CD4-positive, alpha-beta T cell (primary cell): ENCODE data around the gene MEGF10. TPM values are rescaled to one million over a fixed set of nuclear protein-coding genes. Genes with fewer than 3 reads are reported as not detected.

Experiments used
- ATAC-seq: fragments of 200-7000 bp; cut with Tn5 transposase; one replicate; pipeline ENCODE4 v1.10.0; 2022; ENCODE audit warnings: mild to moderate bottlenecking; ENCODE audit not compliant: poor library complexity
- CTCF ChIA-PET: fragments of 350-600 bp; sonication (Branson Sonifier 250); formaldehyde crosslinking; loops from one replicate; lab custom pipeline; 2021; ENCODE audit warnings: antibody characterized with exemption, inconsistent platforms; lab: Charles Lee
- POLR2A ChIA-PET: fragments of 350-600 bp; sonication (Branson Sonifier 250); formaldehyde crosslinking; loops from one replicate; lab custom pipeline; 2021; ENCODE audit warnings: antibody characterized with exemption, inconsistent platforms; lab: Charles Lee
- DNase-seq, 14 experiments: peaks; one replicate each; pipeline ENCODE4 v3.0.0-alpha.2; 2013 to 2020; ENCODE audit warnings: mixed read lengths in 2 of 14
- H3K27ac ChIP-seq, 2 donors: one replicate each; pipeline versions ENCODE4 v1.5.1 to v1.7.0; 2013; ENCODE audit warnings: low read length in 2 of 2, low read depth in 1 of 2, mild to moderate bottlenecking in 1 of 2
- H3K27me3 ChIP-seq, 2 experiments: 1 replicate in 1 of 2; 2 replicates in 1 of 2; pipeline versions ENCODE4 v1.6.1 to v1.7.0; 2013; ENCODE audit warnings: low read length in 2 of 2, control low read depth in 1 of 2, mild to moderate bottlenecking in 1 of 2, moderate library complexity in 1 of 2; ENCODE audit not compliant: insufficient read depth in 2 of 2, control insufficient read depth in 1 of 2
- H3K36me3 ChIP-seq: one replicate; pipeline ENCODE4 v1.6.1; 2013; ENCODE audit warnings: low read length, control low read depth; ENCODE audit not compliant: insufficient read depth
- H3K4me1 ChIP-seq: one replicate; pipeline ENCODE4 v1.6.1; 2013; ENCODE audit warnings: low read length, control low read depth; ENCODE audit not compliant: insufficient read depth
- H3K4me3 ChIP-seq: one replicate; pipeline ENCODE4 v1.5.1; 2013; ENCODE audit warnings: mild to moderate bottlenecking, low read length, moderate library complexity
- H3K9me3 ChIP-seq, 2 experiments: 1 replicate in 1 of 2; 2 replicates in 1 of 2; pipeline versions ENCODE4 v1.6.1 to v1.7.0; 2013; ENCODE audit warnings: low read length in 2 of 2, mild to moderate bottlenecking in 2 of 2, control low read depth in 1 of 2, moderate library complexity in 1 of 2; ENCODE audit not compliant: control insufficient read depth in 1 of 2, insufficient read depth in 1 of 2
- H3K27ac Mint-ChIP-seq: one replicate; pipeline ENCODE4 v1.8.0; 2020; ENCODE audit warnings: mixed read lengths
- H3K27me3 Mint-ChIP-seq: one replicate; pipeline ENCODE4 v1.8.0; 2021; ENCODE audit warnings: mixed read lengths
- H3K36me3 Mint-ChIP-seq: one replicate; pipeline ENCODE4 v1.8.0; 2021; ENCODE audit warnings: low read depth, mixed read lengths
- H3K4me1 Mint-ChIP-seq: one replicate; pipeline ENCODE4 v1.8.0; 2021; ENCODE audit warnings: low read depth, mixed read lengths
- H3K4me3 Mint-ChIP-seq: one replicate; pipeline ENCODE4 v1.8.0; 2020; ENCODE audit warnings: mild to moderate bottlenecking, mixed read lengths
- H3K9me3 Mint-ChIP-seq: one replicate; pipeline ENCODE4 v1.8.0; 2020; ENCODE audit warnings: mixed read lengths
- intact Hi-C, 2 experiments: fragments of 100-400 bp; cut with DNase I in 1 of 2; cut with micrococcal nuclease in 1 of 2; formaldehyde crosslinking; loops; one replicate each; pipeline versions ENCODE4 v1.15.1 to v1.9.0; 2023 to 2025; cut with DNase I, micrococcal nuclease
- total RNA-seq, 174 experiments: library from RNA in 2 of 174; stranded (reverse) in 2 of 174; gene quantifications; one replicate each; pipeline ENCODE4 v1.2.3 and lab custom pipeline; 2021 to 2026
- TF ChIP-seq, protein P1 (sequence below): fragments of 200-600 bp; IDR thresholded peaks from one replicate; pipeline ENCODE4 v1.8.0; 2022; ENCODE audit warnings: antibody characterized with exemption, mild to moderate bottlenecking

The MEGF10 gene
- total RNA-seq, 2 experiments from 2014 or later = not detected

DNA sequence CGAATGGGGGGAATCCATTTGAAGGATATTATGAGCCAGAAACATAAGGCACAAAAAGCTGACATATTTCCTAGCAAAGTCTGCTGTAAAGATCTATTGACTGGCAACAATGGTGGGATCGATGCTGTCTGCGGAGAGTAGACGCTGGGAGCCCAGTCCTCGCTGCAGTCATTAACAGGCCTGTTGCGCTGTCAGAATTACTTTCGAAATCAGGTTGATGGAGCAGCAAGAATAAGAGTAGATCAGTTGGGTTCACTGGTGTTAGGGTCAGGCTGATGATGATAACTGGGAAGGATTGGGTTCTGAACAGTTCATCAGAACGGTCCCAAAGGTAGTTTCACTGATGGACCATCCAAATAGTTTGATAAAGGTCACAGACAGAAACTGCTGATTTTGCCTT, 87.1 kb downstream of the MEGF10 start:
- Histone ChIP-seq H3K27me3 (no peaks in the 10 kb centered on the region), H3K27ac (no peak overlapping the region), H3K4me3 (no peak overlapping the region), H3K4me1 (no peaks in the 10 kb centered on the region), H3K9me3 (no peaks in the 10 kb centered on the region), H3K36me3 (no peaks in the 10 kb centered on the region)
- no peak for DNase-seq
- intact Hi-C loops = no loop called here
- Mint-ChIP-seq H3K36me3 (no peaks in the 10 kb centered on the region), H3K9me3 (peaks cover 3% of the 10 kb centered on the region), H3K27ac (no peak overlapping the region), H3K27me3 (peaks cover 23% of the 10 kb centered on the region), H3K4me1 (no peaks in the 10 kb centered on the region), H3K4me3 (no peak overlapping the region)
- ChIA-PET POLR2A (no interaction called here), CTCF (no interaction called here)
- TF ChIP-seq, protein P1, sequence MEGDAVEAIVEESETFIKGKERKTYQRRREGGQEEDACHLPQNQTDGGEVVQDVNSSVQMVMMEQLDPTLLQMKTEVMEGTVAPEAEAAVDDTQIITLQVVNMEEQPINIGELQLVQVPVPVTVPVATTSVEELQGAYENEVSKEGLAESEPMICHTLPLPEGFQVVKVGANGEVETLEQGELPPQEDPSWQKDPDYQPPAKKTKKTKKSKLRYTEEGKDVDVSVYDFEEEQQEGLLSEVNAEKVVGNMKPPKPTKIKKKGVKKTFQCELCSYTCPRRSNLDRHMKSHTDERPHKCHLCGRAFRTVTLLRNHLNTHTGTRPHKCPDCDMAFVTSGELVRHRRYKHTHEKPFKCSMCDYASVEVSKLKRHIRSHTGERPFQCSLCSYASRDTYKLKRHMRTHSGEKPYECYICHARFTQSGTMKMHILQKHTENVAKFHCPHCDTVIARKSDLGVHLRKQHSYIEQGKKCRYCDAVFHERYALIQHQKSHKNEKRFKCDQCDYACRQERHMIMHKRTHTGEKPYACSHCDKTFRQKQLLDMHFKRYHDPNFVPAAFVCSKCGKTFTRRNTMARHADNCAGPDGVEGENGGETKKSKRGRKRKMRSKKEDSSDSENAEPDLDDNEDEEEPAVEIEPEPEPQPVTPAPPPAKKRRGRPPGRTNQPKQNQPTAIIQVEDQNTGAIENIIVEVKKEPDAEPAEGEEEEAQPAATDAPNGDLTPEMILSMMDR = no peak
- no peak for ATAC-seq

DNA sequence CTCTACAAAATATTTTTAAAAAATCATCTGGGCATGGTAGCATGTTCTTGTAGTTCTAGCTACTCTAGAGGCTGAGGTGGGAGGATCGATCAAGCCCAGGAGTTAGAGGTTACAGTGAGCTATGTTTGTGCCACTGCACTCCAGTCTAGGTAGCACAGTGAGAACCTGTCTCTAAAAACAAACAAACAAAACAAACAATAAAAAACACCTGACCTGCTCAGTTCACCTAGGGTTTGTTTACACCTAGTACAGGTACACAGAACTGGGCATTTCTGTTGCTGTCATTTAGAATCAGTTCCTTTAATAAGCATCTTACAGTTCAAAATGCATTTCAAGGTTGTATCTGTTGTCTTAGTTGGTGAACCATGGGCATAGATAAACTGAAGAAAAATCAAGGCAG, 95.3 kb downstream of the MEGF10 start:
- Histone ChIP-seq H3K4me1 (no peaks in the 10 kb centered on the region), H3K27me3 (no peaks in the 10 kb centered on the region), H3K36me3 (no peaks in the 10 kb centered on the region), H3K9me3 (no peaks in the 10 kb centered on the region), H3K4me3 (no peak overlapping the region), H3K27ac (no peak overlapping the region)
- DNase-seq = no peak
- no peak overlapping the region for H3K4me3 Mint-ChIP-seq
- peaks cover 1% of the 10 kb centered on the region for H3K27me3 Mint-ChIP-seq
- ChIA-PET POLR2A (no interaction called here), CTCF (no interaction called here)
- TF ChIP-seq, protein P1 = no peak
- no peaks in the 10 kb centered on the region for H3K4me1 Mint-ChIP-seq
- H3K27ac Mint-ChIP-seq = no peak overlapping the region
- no peak for ATAC-seq
- intact Hi-C loops = no loop called here
- H3K9me3 Mint-ChIP-seq = no peaks in the 10 kb centered on the region
- no peaks in the 10 kb centered on the region for H3K36me3 Mint-ChIP-seq

DNA sequence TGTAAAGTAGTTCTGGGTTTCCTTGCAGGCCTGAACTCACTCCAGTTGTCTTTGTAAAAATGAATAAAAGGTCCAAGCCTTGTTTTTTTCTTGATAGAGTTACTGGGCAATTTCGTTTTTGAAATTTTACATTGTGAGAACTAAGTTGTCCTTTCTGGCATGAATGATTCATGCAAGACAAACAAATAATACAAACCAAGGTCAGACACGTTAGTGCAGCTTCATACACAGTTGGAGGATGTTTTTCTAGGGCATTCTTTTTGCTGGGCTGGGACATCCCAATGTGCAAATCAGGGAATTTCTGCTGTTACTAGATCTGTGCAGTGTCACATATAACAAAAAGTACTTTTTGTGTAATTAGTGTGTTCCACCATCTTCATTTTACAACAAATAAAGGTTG, 96.0 kb downstream of the MEGF10 start:
- H3K27me3 Mint-ChIP-seq = no peaks in the 10 kb centered on the region
- no peaks in the 10 kb centered on the region for H3K4me1 Mint-ChIP-seq

More for the DNA sequence above, 96.0 kb downstream of the MEGF10 start:
- TF ChIP-seq, protein P1 = no peak
- no peaks in the 10 kb centered on the region for H3K36me3 Mint-ChIP-seq
- no peak for ATAC-seq
- H3K36me3 ChIP-seq = no peaks in the 10 kb centered on the region
- H3K4me3 Mint-ChIP-seq = no peak overlapping the region
- no peak overlapping the region for H3K27ac Mint-ChIP-seq
- DNase-seq = no peak
- no peaks in the 10 kb centered on the region for H3K27me3 ChIP-seq
- H3K27ac ChIP-seq = no peak overlapping the region
- H3K9me3 ChIP-seq = no peaks in the 10 kb centered on the region
- no peaks in the 10 kb centered on the region for H3K4me1 ChIP-seq
- ChIA-PET CTCF (no interaction called here), POLR2A (no interaction called here)
- H3K4me3 ChIP-seq = no peak overlapping the region
- intact Hi-C loops = no loop called here
- H3K9me3 Mint-ChIP-seq = no peaks in the 10 kb centered on the region
